GM19397 (cell line): ENCODE data around the gene ITGA1.
"Not testable (repeated sequence)": the region's sequence is repeated elsewhere in the genome, so short reads cannot be mapped to it uniquely, and the experiment has no call there.

ENCODE experiments used
- ATAC-seq: cut with Tn5 transposase; IDR thresholded peaks from one replicate; pipeline ENCODE4 v1.9.1; 2021; ENCODE audit warnings: mild to moderate bottlenecking, moderate library complexity; ENCODE audit not compliant: unreplicated experiment

The ITGA1 gene

DNA sequence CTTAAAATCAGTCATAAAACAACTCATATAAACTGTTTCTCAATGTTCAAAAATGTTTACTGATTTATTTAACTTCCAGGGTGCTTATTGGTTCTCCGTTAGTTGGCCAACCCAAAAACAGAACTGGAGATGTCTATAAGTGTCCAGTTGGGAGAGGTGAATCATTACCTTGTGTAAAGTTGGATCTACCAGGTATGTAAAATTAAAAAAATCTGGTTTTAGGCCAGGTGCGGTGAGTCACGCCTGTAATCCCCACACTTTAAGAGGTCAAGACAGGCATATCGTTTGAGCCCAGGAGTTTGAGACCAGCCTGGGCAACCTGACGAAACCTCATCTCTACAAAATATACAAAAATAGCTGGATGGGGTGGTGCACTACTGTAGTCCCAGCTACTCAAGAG is 73.7 kb downstream of the ITGA1 start:
- no peak for ATAC-seq

GRCh38 chr5:52863715-52864290 is 76.1 kb downstream of the ITGA1 start:
- no peak for ATAC-seq

GRCh38 chr5:52864371-52864770 is 76.7 kb downstream of the ITGA1 start:
- ATAC-seq = no peak

- ATAC-seq = no peak
Measured at GRCh38 chr5:52864884-52865283, 77.2 kb downstream of the ITGA1 start.

DNA sequence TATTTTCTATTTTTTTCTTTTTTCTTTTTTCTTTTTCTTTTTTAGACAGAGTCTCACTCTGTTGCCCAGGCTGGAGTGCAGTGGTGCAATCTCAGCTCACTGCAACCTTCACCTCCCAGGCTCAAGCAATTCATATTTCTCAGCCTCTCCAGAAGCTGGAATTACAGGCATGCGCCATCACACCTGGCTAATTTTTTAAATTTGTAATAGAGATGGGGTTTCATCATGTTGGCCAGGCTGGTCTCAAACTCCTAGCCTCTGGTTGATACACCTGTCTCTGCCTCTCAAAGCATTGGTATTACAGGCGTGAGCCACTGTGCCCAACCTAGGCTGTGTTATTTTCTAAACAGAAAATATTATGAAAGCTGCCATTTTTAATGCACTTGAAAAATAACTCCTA is 78.3 kb downstream of the ITGA1 start:
- ATAC-seq = not testable (repeated sequence)

DNA sequence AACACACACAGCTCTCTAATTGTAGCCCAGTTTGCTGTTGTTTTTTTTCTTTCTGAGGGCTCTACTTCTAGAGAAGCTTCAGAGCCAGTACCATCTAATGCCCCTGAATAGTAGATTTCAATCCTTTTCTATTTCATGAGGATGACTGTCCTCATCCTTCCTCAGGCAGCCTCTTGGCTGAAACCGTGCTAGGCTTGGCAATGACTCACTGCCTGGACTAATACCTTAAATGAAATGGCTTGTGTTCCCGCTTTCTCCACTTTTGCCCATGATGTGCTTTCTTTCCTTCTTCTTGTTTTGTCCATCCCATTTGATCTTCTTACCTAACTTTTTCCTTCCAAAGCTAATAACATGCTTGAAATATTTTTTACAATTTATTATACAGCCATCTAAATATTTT is 80.1 kb downstream of the ITGA1 start:
- ATAC-seq = no peak

DNA sequence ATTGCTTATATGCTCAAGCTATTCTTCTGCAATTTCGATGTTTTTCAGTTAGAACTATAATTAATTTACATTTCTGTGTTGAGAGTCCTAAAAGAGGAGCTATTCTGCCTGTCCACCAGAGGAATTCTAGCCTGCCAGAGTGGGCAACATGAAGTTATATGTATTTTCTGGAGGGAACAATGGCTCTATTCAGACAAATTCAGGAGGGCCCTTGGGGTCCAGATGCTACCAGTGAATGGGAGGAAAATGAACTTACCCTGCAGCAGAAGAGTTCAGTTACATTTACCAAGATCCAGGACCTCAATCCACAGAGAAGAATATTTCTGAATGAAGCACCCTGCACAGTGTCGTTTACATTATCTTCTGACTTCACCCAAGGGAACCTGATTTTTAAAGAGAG is 80.7 kb downstream of the ITGA1 start:
- ATAC-seq = no peak

- ATAC-seq = no peak
Measured at GRCh38 chr5:52869391-52869790, 81.7 kb downstream of the ITGA1 start.

DNA sequence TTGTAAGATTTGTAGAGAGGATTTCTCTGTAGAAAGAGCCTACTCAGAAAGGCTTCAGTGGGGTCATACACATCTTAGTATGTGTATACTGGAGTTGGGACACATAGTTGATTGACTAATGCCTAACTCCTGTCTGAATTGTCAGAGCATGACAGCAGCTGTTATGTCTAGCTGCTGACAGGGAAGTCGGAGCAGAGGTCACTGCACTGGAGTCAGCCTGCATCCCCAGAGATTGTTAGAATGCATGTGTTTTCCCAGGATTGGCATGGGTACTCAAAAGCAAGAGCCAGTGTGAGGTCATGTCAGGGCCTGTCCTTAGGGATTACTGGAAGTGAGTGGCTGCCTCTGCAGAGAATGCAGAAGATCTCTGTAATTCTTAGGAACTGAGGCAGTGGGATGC is 82.7 kb downstream of the ITGA1 start:
- ATAC-seq = no peak

DNA sequence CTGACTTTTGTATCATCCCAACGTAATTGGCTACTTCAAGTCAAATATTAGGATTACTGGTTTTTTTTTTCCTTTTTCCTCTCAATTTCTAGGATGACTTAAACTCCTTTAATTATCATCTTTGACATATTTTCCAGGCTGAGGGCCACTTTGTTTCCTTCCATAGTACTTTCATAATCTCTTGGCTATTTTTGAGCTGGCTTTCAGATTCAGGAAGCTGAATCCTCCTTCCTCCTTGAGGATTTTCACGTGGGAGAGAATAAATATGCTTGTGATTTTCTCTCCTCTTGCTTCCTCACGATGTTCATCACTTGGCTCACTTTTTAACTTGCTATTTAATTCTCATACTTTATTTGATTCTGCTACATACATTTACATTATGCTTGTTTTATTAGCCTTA is 88.1 kb downstream of the ITGA1 start:
- no peak for ATAC-seq

- ATAC-seq = no peak
Measured at GRCh38 chr5:52876456-52876855, 88.7 kb downstream of the ITGA1 start.

DNA sequence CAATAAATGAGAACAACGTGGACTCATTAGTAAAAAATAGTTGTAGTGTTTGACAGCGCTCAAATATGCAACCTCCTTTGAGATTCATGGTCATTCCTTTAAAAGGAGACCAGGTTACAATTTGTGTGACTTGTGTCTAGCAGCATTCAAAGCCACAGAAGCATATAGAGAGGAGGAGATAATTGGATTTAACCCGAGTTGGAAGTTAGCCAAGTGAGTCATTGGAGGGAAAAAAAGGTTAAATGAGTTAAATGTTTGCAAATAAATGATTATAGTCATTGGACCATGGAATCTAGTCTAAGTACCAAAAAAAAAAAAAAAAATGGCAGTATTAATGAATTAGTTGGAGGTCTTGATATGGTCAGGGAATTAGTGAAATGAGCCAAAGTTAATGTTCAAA is 90.9 kb downstream of the ITGA1 start:
- no peak for ATAC-seq

- ATAC-seq = no peak
Measured at GRCh38 chr5:52880541-52880940, 92.8 kb downstream of the ITGA1 start.

GRCh38 chr5:52881468-52881867 is 93.8 kb downstream of the ITGA1 start:
- no peak for ATAC-seq

DNA sequence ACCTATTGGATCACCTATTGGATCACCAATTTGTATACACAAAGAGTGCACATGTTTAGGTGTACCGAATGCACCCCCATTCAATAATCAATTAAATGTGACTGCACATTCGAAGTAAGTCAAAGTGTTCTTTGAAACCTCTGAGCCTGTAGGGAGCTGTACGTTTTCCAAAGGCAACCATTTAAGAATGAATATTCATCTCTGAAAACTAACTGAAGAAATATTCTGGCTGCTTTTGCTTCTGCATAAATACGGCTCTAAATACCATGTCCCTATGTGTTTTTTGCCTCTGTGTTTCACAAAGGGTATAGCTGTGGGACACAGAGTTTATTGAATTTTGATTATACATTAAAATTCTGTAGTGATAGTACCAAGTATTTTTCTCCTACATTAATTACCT is 95.4 kb downstream of the ITGA1 start:
- no peak for ATAC-seq

DNA sequence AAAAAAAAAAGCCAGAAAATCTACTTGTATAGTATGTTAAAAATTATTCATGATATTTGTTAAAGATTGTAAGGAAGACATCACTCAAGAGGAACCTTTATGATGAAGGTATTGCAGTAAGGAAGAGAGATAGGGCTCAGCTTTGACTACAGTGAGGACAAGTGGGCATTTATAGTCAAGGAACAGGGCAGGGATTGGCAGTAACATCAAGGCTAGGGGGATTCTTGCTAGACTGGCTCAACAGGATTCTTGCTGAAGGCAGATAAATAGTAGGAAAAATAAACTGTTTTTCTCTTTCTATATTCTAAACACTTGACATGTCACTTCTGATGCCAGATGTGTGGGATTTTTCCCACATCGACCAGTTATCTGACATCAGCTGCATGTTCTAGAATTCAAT is 96.7 kb downstream of the ITGA1 start:
- ATAC-seq = no peak

DNA sequence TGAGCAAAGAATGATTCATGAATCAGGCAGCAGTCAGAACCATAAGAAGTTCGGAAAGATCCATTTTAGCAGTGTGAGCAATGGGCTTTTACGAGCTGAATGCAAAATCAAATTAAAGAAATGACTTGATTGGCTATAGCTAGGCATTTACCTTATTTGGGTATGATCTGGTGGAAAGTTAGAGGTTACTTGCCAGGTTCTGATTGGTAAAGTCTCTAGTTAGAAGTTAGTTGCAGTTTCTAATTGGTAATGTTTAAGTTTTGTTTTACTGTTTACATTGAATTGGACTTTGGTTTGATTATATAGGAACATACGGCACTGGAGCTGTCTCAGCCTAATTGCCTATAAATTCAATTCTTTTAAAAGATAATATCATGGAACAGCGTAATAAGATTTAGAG is 97.9 kb downstream of the ITGA1 start:
- ATAC-seq = no peak

- no peak for ATAC-seq
Measured at GRCh38 chr5:52886206-52886605, 98.5 kb downstream of the ITGA1 start.

DNA sequence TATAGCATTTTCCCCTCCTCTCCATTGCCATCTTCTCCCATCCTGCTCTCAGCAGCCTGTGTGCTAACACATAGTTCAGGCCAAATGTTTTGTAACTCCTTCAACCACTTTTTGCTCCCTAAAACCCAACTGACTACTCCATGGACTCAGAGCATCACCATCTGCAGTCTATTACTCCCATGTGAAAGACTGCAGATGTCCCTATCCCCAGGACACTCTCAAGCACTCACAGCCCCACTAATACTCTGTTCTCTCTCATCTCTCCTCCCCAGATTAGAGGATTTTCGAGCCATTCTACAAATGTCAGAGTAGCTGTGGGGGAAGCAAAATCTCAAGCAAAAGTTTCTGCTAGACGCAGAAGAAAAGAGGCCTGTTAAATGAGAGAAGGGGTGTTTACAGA is 99.3 kb downstream of the ITGA1 start:
- ATAC-seq = no peak

DNA sequence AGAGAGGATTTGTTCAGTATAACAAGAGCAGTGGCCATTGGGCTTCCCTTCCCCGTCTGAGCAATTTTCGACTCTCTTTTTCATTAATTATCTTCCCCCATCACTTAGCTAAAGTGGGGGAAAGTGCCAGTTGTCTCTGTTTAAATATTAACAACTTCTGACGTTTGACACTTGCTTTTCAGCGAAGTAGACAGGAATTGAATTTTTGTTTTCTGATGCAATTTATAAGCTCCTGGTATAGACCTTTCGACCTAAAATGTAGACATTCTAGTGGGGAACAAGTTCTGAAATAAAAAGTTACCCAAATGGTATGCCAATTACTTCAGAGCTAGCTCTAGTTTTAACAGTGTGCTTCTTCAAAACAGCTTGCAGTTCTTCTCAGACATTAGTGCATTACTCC is 100.6 kb downstream of the ITGA1 start:
- ATAC-seq = no peak

DNA sequence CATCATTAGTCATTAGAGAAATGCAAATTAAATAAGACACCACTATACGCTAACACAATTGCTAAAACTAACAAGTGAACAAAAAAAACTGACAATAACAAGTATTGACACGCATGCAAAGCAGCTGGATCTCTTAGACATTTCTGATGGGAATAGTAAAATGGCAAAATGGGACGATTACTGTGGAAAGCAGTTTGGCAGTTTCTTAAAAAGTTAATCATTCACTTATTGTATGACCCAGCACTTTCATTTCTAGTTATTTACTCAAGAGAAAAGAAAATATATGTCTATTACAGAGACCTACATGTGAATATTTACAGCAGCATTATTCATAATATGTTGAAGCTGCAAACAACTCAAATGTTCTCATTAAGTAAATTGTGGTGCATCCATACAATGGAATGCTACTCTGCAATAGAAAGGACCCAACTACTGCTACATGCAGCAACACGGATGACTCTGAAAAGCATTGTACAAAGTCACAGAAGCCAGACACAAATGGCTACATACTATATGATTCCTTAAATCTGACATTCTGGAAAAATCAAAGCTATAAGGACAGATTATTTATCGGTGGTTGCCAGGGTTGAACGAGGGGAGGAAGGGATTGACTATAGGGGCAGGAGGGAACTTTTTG is 104.6 kb downstream of the ITGA1 start:
- no peak for ATAC-seq

GRCh38 chr5:52893105-52893504 is 105.4 kb downstream of the ITGA1 start:
- no peak for ATAC-seq

DNA sequence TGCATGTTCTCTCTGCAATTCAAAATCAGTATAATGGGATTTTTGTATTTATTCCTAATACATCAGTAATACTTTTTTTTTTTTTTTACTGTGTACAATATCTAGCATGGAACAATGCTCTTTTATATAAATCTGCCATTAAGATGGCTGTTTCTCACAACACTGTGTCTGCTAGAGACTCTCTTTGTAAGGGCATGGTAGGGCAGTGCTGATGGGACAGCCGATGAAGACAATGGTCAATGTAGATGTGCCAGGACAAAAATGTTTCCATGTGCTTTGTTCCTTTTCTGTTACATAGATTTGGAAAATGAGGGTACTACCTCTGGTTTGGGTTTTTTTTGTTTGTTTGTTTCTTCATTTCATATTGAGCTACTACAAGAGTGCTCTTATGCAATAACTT is 106.1 kb downstream of the ITGA1 start:
- ATAC-seq = no peak
